ENCODE results near the gene TTC32.

TTC32 gene

GRCh38 chr2:19848029-19848750, 53.6 kb downstream of the TTC32 start:
- DNase-seq: no peak

- DNase-seq: no peak
These were observed 54.3 kb downstream of the TTC32 start for GRCh38 chr2:19847486-19847885.

Measured in stimulated activated CD4-positive, alpha-beta T cell treated with anti-CD3 and anti-CD28 coated beads, Interleukin-1b, Interleukin-23, amount 100 ng/mL, for 48 hours (primary cell).